ENCODE results near the gene HOXB6.

HOXB6 gene

GRCh38 chr17:48561884-48562810 is 42.6 kb downstream of the HOXB6 start (continued):
- no peak for TF ChIP-seq ZNF404 (tag by site-specific recombination; IDR thresholded peaks at IDR 0.05)
- TF ChIP-seq ZFHX2 (tag by site-specific recombination; conservative IDR thresholded peaks at IDR 0.05): no peak; the same call in none of the 2 replicates
- peak; percentile 75 for TF ChIP-seq INSM2 (tag by site-specific recombination; IDR thresholded peaks at IDR 0.05)
- TF ChIP-seq SP3 (tag by site-specific recombination; IDR thresholded peaks at IDR 0.05): no peak
- TF ChIP-seq HOXA7 (CRISPR knock-in tag; IDR thresholded peaks at IDR 0.05; ENCODE audit: borderline replicate concordance): no peak
- TF ChIP-seq ZSCAN16 (tag by site-specific recombination; IDR thresholded peaks at IDR 0.05): no peak
- no peak for TF ChIP-seq ZNF121 (tag by site-specific recombination; IDR thresholded peaks at IDR 0.05)
- peak; percentile 74 for TF ChIP-seq ZBTB8A (tag by site-specific recombination; IDR thresholded peaks at IDR 0.05)
- TF ChIP-seq ZNF664 (tag by site-specific recombination; IDR thresholded peaks at IDR 0.05): no peak
- TF ChIP-seq ZNF473 (tag by site-specific recombination; IDR thresholded peaks at IDR 0.05): no peak
- no peak for TF ChIP-seq ZBTB49 (tag by site-specific recombination; IDR thresholded peaks at IDR 0.05; ENCODE audit: low read depth)
- peak; percentile 69; the same call in 1 of the 2 replicates for TF ChIP-seq ZNF501 (tag by site-specific recombination; IDR thresholded peaks at IDR 0.05)
- no peak for TF ChIP-seq MEIS1 (CRISPR knock-in tag; IDR thresholded peaks at IDR 0.05; ENCODE audit: borderline replicate concordance)
- TF ChIP-seq IKZF3 (tag by site-specific recombination; IDR thresholded peaks at IDR 0.05): peak; percentile 67; the same call in 1 of the 2 replicates
- TF ChIP-seq KLF8 (tag by site-specific recombination; IDR thresholded peaks at IDR 0.05): no peak
- no peak for TF ChIP-seq ZNF585B (tag by site-specific recombination; IDR thresholded peaks at IDR 0.05)
- no peak for TF ChIP-seq ZBTB1 (tag by site-specific recombination; IDR thresholded peaks at IDR 0.05)
- no peak for TF ChIP-seq ZNF544 (tag by site-specific recombination; IDR thresholded peaks at IDR 0.05)
- TF ChIP-seq ZNF37A (tag by site-specific recombination; IDR thresholded peaks at IDR 0.05): no peak
- TF ChIP-seq CTCF (tag by site-specific recombination; IDR thresholded peaks at IDR 0.05): peak; percentile 29; the same call in 1 of the 2 replicates
- TF ChIP-seq TRIM28 (IDR thresholded peaks at IDR 0.05; ENCODE audit: borderline replicate concordance, low read length): no peak
- TF ChIP-seq ZNF280C (tag by site-specific recombination; IDR thresholded peaks at IDR 0.05): no peak
- peak; percentile 94 for TF ChIP-seq PRDM4 (tag by site-specific recombination; IDR thresholded peaks at IDR 0.05)
- 0 out of 2 replicates have a peak, but pooled peaks have one; percentile 14 for TF ChIP-seq BCL11A (tag by site-specific recombination; IDR thresholded peaks at IDR 0.05; ENCODE audit: low read depth)
- no peak for TF ChIP-seq ZNF555 (tag by site-specific recombination; conservative IDR thresholded peaks at IDR 0.05)
- TF ChIP-seq ZNF175 (tag by site-specific recombination; IDR thresholded peaks at IDR 0.05): no peak
- TF ChIP-seq ZNF426 (tag by site-specific recombination; IDR thresholded peaks at IDR 0.05): no peak
- no peak for TF ChIP-seq ZNF768 (tag by site-specific recombination; IDR thresholded peaks at IDR 0.05)
- no peak for TF ChIP-seq ZBTB21 (tag by site-specific recombination; IDR thresholded peaks at IDR 0.05)
- no peak for TF ChIP-seq ZNF701 (tag by site-specific recombination; IDR thresholded peaks at IDR 0.05)
- TF ChIP-seq ZNF658 (tag by site-specific recombination; IDR thresholded peaks at IDR 0.05): no peak
